Peyer's patch (tissue), 4 donors: ENCODE results near the gene MAG.

Source experiments
- CTCF ChIP-seq, 6 experiments: fragments of 450-650 bp in 4 of 6; fragments of 200-600 bp in 2 of 6; sonication (generic) in 1 of 6; IDR thresholded peaks; one replicate each; pipeline ENCODE4 v1.5.1; 2017 to 2019; ENCODE audit warnings: antibody characterized with exemption in 6 of 6, mild to moderate bottlenecking in 3 of 6, moderate library complexity in 1 of 6
- POLR2A ChIP-seq, 2 donors: fragments of 450-650 bp; IDR thresholded peaks; one replicate each; pipeline ENCODE4 v1.5.1; 2017; ENCODE audit warnings: antibody characterized with exemption in 2 of 2, mild to moderate bottlenecking in 2 of 2, moderate library complexity in 2 of 2

- TF ChIP-seq CTCF (IDR thresholded peaks at IDR 0.05) (no peak), POLR2A (IDR thresholded peaks at IDR 0.05) (no peak)
Observed at GRCh38 chr19:35330475-35330874, 38.5 kb downstream of the MAG start.
